Renal cortical epithelial cell (primary cell): ENCODE data around the gene FABP3. TPM values are rescaled to one million over a fixed set of nuclear protein-coding genes. Genes with fewer than 3 reads are reported as not detected.
A peak's percentile ranks its signal among the peaks of the same experiment; 100 is the strongest.
"Not testable (repeated sequence)": the region's sequence is repeated elsewhere in the genome, so short reads cannot be mapped to it uniquely, and the experiment has no call there.

ENCODE experiments used
- DNase-seq: peaks from one replicate; pipeline ENCODE4 v3.0.0-alpha.2; 2011; ENCODE audit warnings: low read depth
- total RNA-seq: library from RNA; depleted of rRNA; stranded (reverse); fragments of >200 nt; gene quantifications from 2 replicates; pipeline ENCODE4 v1.2.3, GENCODE V29; 2014

The FABP3 gene
- total RNA-seq, 1 donor from 2014 or later = 11.3 TPM

DNA sequence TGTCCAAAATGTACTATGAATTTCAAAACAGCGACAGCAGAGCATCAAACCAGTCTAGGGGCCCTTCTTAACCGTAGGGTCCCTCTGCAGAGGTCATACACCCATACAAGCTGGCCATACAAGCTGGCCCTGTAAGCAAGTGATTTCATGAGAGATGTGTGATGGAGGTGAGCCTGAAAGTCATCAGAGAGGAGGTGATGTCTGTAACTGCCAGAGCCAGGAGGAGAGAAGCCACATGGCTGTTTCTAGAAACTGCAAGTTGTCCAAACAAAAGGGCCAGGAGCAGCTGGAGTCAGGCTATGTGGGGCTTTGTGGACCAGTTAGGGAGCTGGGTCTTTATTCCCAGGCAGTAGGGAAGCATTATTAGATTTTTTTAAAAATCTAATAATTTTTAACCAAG is 25.4 kb upstream of the FABP3 start:
- no peak for DNase-seq

DNA sequence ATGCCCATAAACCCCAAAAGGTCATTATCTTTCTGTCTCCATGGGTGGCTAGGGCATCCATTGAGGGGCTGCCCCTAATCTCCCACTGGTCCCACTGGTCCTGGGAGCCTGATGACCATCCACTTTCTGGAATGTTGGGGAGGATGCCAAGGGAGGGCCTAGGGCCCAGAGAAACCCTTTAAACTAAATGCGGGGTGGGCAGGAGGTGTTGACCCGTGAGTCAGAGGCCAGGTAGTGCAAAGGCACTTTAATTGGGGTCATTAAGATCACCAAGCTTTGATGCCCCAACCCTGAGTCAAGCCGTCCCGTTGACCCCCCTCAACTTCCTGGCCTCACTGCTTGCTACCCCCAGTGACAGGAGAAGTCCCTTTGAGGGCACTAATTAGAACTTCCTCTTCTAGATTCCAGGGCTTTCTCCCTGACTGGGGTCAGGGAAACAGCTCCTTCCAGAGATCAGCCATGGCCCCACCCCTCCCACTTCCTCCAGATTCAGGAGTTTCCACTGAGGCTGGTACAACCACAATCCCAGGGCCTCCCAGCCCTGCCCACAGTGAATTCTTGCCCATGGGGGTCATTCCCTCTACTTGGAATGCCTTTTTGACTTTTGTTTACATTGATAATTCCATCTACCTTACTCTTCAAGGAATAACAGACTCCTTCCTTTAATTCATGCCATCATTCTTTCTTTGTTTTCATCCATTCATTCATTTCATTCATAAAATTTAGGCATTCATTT is 24.7 kb upstream of the FABP3 start:
- DNase-seq = no peak

DNA sequence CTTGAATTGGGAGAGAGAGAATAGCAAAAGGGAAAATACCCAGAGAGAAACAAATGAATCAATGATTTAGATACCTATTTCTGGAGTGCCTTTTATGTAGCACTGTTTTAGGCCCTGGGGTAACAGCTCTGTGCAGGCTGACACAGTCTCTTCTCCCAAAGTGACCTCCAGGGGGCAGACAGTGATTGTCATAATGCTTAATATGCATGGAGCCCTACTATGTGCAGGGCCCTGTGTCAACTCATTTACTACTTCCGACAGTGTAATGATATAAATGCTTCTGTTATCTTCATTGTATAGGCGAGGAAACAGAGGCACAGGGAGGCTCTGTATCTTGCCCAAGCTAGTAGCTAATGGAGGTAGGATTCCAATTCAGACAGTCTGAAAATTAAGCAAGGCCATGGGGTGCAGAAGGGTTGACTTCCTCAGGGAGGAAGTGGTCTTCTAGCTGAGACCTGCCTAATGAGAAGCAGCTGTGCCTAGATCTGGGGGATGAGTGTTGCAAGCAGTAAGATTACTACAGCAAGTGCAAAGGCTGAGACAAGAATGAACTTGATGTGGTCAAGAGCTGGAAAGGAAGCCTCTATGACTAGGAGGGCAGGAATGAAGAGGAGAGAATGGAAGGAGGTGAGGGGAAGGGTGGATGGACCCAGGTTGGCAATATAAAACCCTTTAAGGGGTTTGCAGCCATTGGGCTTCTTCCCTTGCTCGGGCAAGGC is 23.9 kb upstream of the FABP3 start:
- DNase-seq = peak; percentile 64

DNA sequence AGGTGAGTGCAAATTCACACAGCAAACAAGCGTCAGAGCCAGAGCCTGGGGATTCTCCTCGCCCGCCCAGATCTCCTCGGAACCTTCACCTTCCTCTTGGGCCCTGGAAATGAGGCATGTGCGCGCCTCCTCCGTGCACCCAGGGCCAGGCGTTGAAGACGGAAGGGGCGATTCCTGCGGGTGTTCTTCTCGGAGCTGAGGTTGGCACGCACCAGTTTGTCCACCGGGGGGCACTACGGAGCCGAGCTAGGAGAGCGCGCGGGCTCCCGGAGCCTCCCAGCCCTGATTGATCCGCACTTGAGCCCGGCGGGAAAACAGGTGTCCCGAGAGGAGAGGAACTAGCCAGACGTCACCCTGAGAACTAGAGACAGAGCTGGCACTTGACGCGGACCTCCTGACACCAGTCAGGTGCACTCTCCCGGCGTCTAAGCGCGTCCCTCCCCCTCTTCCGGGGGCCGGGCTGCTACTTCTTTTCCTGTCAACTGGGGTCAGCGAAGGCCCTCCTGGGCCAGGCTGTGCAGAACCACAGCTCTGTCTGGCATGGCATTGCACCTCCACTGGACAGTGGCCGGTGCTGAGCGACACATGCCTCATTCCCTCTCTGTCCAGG is 21.8 kb upstream of the FABP3 start:
- DNase-seq = peak; percentile 60

DNA sequence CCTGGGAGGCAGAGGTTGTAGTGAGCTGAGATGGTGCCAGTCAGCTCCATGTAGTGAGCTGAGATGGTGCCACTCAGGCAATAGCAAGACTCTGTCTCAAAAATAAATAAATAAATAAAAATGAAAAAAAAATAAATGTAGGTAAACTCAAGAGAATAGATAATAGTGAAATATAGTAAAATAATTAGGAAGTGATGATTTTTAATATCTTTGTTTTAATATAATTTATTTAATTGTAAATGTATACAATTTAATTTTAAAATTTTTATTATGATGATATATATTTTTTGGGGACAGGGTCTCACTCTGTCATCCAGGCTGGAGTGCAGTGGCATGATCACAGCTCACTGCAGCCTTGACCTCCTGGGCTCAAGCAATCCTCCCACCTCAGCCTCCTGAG is 20.6 kb upstream of the FABP3 start:
- no peak for DNase-seq

DNA sequence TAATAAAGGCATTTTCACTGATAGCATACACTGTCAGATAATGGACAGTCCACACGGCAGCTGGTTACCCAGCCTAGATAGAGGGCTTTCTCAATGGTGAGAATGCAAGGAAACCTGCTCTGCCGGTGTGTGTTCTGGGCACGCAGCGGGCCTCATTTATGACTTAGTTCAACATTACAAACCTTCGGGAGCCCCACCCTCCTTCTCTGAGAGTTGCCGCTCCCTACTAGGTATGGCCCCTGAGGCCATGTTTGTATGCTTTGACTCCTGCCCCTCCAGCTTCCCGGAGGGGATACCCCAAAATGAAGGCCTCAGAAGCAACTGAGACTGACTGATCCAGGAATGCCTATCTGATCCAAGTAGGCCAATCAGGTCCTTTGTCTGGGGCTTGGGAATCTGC is 17.2 kb upstream of the FABP3 start:
- DNase-seq = no peak

DNA sequence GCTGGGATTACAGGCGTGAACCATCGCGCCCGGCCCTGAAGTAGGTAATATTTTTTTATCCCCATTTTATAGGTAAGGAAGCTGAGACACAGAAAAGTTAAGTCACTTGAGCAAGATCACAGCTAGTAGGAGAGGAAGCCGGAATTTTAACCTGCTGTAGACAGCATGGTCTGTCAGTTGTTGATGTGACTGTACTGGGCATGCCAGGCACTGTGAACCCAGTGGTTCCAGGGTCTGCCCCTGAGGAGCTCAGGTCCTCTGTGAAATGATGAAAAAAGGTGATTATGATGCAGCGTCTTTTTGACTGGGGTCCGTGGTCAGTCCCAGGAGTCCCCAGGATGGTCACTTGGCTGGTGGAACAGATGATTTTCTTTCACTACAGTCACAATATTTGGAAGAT is 16.7 kb upstream of the FABP3 start:
- no peak for DNase-seq

DNA sequence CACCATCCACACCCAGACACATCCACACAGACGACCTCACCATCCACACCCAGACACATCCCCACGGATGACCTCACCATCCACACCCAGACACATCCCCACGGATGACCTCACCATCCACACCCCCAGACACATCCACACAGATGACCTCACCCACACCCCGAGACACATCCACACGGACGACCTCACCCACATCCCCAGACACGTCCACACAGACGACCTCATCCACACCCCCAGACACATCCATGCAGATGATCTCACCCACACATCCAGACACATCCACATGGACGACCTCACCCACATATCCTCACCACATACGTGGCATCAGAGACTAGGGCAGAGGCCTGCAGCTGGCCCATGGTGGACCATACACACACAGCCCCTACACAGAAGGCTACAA is 14.7 kb upstream of the FABP3 start:
- no peak for DNase-seq

DNA sequence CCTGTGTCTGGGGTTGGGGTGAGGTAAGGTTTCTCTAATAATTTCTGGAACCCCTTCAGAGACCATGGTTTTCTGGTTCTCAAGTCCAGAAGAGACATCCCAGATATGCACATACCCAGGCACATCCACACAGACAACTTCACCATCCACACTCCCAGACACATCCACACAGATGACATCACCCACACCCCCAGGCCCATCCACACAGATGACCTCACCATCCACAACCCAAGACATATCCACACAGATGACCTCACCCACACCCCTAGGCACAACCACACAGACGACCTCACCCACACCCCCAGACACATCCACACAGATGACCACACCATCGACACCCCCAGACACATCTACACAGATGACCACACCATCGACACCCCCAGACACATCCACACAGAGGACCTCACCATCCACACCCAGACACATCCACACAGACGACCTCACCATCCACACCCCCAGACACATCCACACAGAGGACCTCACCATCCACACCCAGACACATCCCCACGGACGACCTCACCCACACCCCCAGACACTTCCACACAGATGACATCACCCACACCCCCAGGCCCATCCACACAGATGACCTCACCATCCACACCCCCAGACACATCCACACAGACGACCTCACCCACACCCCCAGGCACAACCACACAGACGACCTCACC is 13.8 kb upstream of the FABP3 start:
- DNase-seq = not testable (repeated sequence)

DNA sequence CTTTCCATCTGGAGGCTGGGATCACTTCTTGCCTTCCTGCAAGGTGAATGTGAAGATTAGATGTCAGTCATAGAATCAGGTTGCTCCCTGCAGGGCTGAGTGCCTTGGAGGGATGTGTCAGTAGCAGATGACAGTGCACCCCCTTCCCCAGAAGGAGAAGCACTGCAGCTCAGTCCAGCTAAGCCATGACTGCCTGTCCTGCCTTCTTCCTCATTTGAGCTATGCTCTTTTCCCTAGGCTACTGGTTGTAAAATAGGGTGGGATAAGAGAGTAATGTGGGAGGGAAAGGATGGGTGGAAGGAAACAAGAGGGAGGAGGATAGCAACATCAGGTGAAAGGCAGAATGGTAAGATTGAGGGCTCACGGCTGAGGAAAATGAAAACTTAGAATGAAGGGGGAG is 11.1 kb upstream of the FABP3 start:
- DNase-seq = no peak

DNA sequence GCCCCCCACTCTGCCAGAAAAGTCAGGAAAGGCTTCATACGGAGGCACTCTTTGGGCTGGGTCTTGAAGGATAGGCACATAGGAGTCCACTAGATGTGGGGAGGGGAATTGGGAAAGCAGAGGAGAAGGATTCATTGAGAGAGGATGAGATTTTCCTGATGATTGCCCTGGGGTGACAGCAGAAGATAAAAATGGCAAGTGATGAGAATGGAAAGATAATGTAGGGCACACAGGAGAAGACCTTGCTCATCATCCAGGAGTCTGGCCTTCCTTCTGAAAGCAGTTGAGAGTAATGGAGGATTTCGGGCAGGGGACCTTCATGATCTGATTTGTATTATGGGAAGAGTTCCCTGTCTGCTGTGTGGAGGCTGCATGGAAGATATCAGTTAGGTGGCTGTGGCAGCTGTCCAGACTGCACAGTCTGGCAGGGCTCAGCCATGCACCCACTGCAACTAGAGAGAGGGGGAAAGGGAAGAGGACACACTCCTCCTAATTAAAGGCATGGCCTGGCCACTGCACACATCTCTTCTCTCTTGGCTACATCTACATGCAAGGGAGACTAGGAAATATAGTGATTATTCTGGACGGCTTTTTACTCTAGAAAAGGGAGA is 9.6 kb upstream of the FABP3 start:
- no peak for DNase-seq

DNA sequence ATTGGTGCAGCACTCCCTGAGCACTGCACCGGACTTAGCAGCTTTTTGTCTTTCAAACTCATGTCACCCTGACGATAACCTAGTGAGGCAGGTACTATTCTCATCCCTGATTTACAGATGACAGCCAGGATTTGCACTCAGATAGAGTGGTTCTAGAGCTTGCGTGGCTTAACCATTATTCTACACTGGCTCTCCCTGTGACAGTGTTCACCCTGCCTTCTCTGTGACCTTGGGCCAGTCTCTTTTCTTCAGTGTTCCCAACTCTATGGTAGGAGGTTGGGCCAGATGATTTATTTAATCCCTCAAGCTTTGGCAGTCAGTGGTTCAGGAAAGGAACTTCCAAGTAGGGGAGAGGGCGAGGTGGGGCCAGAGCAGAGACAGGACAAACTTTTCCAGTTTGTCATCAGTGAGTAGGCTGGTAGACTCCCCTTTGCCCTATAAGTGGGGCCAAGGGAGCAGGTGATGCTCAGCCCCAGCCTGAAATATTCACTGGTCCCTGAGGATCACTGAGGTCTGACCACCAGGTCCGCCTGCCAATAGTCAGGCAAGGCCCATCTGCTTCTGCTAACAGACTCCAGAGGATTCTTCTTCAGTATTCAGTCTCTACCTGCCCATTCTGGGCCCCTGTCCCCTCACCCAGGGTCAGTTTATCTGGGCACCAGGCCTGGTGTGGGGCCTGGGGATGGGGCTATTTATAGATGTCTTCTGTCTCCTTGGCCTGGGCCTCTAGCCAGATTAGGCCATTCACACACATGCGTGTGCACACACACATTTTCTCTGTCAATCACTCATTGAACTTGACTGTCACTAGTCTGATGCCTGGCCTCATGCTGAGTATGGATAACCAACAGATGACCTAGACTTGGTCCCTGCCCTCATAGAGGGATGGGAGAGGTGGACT is 8.8 kb upstream of the FABP3 start:
- DNase-seq = no peak

DNA sequence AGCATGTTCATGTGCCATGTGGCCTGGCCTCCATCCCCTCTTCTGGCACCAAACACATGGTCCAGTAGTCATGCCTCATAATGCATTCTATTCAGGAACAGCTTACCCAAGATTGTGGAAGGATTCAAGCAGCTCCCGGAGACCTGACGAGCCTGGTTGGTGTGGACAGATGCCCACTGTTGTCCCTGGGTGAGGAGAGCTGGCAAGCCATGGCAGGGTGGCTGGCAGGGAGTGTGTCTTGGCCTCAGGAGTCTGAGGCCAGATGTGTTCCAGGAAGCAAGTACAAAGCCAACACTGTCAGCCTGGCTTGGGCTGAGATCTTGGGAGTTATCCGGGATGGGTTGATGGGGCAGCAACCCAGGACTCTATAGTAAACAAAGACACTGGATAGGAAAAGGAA is 7.3 kb upstream of the FABP3 start:
- no peak for DNase-seq

DNA sequence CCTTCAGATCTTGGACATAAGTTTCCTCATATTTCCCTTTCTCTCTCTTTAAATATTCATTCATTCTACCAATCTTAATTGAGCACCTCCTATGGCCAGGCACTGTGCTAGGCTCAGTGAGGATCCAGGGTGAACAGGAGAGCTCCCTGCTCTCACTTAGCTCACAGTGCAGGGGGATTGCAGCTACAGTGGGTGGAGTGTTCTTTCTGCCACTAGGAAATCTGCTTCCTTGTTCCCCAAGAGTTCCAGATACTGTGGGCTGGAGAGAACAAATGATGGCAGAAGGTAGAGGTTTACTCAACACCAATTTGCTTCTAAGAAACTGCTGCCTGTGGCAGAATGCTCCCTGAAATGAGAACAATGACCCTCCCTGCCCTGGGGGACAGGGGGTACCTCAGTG is 5.1 kb upstream of the FABP3 start:
- no peak for DNase-seq

DNA sequence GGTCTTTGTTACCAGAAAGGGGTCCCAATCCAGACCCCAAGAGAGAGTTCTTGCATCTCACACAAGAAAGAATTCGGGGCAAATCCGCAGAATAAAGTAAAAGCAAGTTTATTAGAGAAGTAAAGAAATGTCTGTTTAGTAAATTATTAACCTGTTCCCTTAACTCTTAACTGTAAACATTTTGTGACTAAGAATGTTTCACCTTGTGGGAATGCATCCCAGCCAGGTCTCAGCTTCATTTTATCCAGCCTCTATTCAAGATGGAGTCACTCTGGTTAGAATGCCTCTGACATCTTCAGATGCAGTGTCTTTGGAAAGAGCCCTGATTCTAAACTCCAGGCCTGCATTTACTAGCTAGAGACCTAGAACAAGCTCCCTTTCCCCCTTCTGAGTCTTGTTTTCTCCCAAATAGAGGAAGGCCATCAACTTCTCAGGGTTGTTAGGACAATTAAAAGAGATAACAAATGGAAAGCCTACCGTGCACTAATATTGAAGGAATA is 4.5 kb upstream of the FABP3 start:
- DNase-seq = peak; percentile 87

DNA sequence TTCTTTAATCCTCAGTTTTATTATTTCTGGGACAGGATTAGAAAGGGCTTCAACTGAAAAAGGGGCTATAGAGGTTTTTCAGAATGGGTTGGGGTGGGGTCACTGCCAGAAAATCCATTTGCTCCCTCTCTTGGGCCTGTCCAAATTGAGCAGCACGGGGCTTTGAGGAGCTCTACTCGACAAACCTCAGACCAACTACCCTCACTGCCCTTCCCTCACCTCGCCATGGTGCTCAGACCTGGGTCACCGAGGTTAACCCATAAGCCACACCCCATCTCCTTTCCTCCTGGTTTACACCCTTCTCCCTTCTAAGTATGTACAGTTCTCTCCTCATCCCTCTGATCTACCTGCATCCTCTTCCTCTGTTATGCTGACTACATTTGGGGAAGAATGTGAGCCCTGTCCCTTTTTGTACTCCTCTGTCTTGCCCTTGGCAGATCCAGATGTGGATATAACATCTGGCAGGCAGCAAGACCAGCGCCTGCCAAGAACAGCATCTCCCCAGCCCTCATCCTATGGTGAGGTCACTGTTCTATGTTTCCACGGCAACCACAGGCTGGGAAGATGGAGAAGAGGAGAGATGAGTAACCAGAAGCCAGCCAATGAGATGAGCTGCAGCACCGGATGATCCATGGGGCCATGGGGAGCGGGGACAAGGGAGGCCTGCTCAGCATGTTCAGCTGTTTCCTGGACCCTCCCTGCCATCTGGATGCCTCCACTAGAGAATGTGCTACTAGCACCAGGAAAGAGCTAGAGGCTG is 3.7 kb upstream of the FABP3 start:
- DNase-seq = peak; percentile 68

DNA sequence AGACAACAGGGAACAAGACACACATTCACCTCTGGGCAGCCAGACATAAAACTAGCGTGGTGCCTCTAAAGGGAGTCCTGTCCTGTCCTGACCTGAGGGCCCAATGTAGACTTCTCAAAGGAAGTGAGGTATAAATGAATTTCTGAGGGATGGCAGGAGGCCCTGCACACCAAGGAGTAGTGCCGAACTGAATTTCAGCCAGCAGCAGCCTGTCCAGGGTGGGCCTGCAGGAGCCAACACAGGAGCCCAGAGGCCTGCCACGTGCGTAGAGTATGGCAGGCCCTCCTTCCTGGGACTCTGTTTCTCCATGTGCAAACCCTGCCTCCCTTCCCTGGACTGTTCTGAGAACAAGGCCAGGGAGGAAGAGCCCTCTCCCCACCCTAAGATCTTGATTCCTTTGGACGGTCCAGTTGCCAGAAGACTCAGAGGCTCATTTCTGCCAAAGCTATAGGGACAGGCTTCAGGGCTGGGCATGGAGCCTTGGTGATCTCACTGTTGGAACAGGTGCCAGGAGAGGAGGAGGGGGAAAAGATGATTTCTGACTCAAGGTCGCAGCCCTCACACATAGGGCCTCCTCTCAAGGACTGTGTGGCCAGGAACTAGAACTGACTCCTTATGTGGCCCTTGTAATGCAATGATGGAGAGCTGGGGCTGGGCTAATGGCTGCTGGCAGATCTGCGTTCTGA is 1.8 kb upstream of the FABP3 start:
- peak; percentile 53 for DNase-seq

DNA sequence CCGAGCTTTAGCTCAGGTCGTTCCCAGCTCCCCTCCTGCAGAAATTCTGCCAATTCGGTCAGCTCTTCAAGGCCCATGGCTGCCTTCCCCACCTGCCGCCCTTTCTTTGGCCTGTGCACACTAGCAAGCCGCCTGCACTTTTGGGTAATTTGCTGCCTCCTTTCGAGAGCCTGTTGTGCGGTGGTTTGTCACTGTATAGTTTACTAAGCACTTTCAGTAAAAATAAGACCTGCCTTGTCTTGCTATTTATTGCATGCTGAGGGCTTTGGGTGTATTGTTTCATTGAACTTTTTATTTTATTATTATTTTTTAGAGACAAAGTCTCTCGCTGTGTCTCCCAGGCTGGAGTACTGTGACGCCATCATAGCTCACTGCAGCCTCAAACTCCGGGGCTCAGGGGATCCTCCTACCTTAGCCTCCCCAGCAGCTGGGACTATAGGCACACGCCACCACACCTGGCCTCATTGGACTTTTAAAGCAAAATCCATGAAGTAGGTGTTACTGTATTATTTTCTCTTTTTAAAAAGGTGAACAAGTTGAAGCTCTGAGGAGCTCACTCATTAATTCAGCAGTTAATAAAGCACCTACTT is 1.1 kb upstream of the FABP3 start:
- no peak for DNase-seq

DNA sequence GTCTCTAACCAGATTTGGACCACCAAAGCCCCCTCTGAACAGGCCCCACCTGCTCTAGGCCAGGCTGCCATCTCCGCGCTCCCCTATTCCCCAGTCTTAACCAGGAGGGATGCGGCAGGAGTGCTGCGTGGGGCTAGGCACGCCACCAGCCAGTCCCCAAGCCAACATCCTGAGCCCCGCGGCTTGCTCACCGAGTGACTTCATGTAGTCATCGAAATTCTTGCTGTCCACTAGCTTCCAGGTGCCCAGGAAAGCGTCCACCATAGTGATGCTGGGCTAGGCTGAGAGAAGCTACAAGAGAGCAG is 173 bp downstream of the FABP3 start:
- no peak for DNase-seq
